GM23338 (cell line): ENCODE measurements around the gene CFAP47.

Experiments used
- CREB1 ChIP-seq: fragments of 250-450 bp; sonication (Bioruptor Pico); IDR thresholded peaks from 2 replicates; pipeline ENCODE4 v1.5.0; 2020; ENCODE audit warnings: low read depth, mild to moderate bottlenecking, moderate library complexity
- EZH2 ChIP-seq: fragments of 200-600 bp; sonication (generic); IDR thresholded peaks from one replicate; pipeline ENCODE4 v1.8.0; 2017; ENCODE audit warnings: antibody characterized with exemption, mild to moderate bottlenecking, low read depth; ENCODE audit not compliant: unreplicated experiment
- EZH2phosphoT487 ChIP-seq: fragments of 200-600 bp; sonication (generic); IDR thresholded peaks from one replicate; pipeline ENCODE4 v1.8.1; 2018; ENCODE audit warnings: antibody characterized with exemption; ENCODE audit not compliant: unreplicated experiment
- JUNB ChIP-seq: IDR thresholded peaks from one replicate; pipeline ENCODE4 v1.6.1; 2016; ENCODE audit warnings: antibody characterized with exemption; ENCODE audit not compliant: unreplicated experiment
- NANOG ChIP-seq: IDR thresholded peaks from 2 replicates; pipeline ENCODE4 v1.6.1; 2016; ENCODE audit warnings: antibody characterized with exemption, borderline replicate concordance
- POLR2AphosphoS5 ChIP-seq: IDR thresholded peaks from 2 replicates; pipeline ENCODE4 v1.6.1; 2016; ENCODE audit warnings: antibody characterized with exemption, low read depth
- STAT1 ChIP-seq: IDR thresholded peaks from one replicate; pipeline ENCODE4 v1.6.1; 2016; ENCODE audit warnings: antibody characterized with exemption; ENCODE audit not compliant: unreplicated experiment
- ZNF114 ChIP-seq: fragments of 250-450 bp; sonication (Bioruptor Pico); IDR thresholded peaks from 2 replicates; pipeline ENCODE4 v1.5.0; 2020; ENCODE audit warnings: mild to moderate bottlenecking, moderate library complexity
- ZNF331 ChIP-seq: fragments of 250-450 bp; sonication (Bioruptor Pico); IDR thresholded peaks from 2 replicates; pipeline ENCODE4 v1.5.0; 2020; ENCODE audit warnings: low read depth, mild to moderate bottlenecking, moderate library complexity
- TF ChIP-seq, protein P1 (sequence below), 2 experiments: fragments of 200-600 bp in 1 of 2; sonication (generic) in 1 of 2; conservative IDR thresholded peaks; 2 replicates each; pipeline versions ENCODE4 v1.5.1 to v1.6.1; 2016 to 2017; ENCODE audit warnings: antibody characterized with exemption in 2 of 2, low read depth in 2 of 2, mild to moderate bottlenecking in 2 of 2, moderate library complexity in 1 of 2
- TF ChIP-seq, protein P2 (sequence below): IDR thresholded peaks from one replicate; pipeline ENCODE4 v1.6.1; 2018; ENCODE audit warnings: antibody characterized with exemption; ENCODE audit not compliant: unreplicated experiment
- TF ChIP-seq, protein P3 (sequence below): IDR thresholded peaks from 2 replicates; pipeline ENCODE4 v1.6.1; 2016; ENCODE audit warnings: antibody characterized with exemption
- TF ChIP-seq, protein P4 (sequence below): fragments of 250-450 bp; sonication (Bioruptor Pico); IDR thresholded peaks from 2 replicates; pipeline ENCODE4 v1.5.0; 2020; ENCODE audit warnings: mild to moderate bottlenecking, moderate library complexity

DNA sequence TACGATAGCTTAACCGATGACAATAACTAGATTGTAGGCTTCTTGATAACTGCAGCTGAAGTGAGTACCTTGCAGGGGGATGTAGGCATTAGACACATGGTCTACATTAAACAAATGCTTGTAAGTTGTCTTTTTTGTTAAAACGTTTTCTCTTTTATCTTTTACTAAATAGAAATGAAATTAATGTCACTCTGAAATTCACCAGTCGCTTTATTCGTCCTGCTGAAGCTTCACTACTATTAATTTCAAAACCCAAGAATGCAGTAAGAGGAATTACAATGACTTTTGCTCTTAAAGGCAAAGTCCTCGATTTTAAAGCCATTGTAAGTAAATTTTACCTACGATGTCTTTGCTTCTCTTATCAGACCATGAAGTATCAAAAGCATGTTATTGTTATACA is 239.7 kb downstream of the CFAP47 start:
- TF ChIP-seq, protein P1, sequence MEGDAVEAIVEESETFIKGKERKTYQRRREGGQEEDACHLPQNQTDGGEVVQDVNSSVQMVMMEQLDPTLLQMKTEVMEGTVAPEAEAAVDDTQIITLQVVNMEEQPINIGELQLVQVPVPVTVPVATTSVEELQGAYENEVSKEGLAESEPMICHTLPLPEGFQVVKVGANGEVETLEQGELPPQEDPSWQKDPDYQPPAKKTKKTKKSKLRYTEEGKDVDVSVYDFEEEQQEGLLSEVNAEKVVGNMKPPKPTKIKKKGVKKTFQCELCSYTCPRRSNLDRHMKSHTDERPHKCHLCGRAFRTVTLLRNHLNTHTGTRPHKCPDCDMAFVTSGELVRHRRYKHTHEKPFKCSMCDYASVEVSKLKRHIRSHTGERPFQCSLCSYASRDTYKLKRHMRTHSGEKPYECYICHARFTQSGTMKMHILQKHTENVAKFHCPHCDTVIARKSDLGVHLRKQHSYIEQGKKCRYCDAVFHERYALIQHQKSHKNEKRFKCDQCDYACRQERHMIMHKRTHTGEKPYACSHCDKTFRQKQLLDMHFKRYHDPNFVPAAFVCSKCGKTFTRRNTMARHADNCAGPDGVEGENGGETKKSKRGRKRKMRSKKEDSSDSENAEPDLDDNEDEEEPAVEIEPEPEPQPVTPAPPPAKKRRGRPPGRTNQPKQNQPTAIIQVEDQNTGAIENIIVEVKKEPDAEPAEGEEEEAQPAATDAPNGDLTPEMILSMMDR (conservative IDR thresholded peaks at IDR 0.05; ENCODE audit: low read depth in 2 of 2), result no peak
- TF ChIP-seq EZH2 (no peak), POLR2AphosphoS5 (no peak), EZH2phosphoT487 (no peak), JUNB (no peak), CREB1 (no peak), ZNF114 (CRISPR knock-in tag) (no peak), STAT1 (no peak), NANOG (no peak), ZNF331 (CRISPR knock-in tag) (no peak)
- TF ChIP-seq, protein P2, sequence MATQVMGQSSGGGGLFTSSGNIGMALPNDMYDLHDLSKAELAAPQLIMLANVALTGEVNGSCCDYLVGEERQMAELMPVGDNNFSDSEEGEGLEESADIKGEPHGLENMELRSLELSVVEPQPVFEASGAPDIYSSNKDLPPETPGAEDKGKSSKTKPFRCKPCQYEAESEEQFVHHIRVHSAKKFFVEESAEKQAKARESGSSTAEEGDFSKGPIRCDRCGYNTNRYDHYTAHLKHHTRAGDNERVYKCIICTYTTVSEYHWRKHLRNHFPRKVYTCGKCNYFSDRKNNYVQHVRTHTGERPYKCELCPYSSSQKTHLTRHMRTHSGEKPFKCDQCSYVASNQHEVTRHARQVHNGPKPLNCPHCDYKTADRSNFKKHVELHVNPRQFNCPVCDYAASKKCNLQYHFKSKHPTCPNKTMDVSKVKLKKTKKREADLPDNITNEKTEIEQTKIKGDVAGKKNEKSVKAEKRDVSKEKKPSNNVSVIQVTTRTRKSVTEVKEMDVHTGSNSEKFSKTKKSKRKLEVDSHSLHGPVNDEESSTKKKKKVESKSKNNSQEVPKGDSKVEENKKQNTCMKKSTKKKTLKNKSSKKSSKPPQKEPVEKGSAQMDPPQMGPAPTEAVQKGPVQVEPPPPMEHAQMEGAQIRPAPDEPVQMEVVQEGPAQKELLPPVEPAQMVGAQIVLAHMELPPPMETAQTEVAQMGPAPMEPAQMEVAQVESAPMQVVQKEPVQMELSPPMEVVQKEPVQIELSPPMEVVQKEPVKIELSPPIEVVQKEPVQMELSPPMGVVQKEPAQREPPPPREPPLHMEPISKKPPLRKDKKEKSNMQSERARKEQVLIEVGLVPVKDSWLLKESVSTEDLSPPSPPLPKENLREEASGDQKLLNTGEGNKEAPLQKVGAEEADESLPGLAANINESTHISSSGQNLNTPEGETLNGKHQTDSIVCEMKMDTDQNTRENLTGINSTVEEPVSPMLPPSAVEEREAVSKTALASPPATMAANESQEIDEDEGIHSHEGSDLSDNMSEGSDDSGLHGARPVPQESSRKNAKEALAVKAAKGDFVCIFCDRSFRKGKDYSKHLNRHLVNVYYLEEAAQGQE, result no peak
- TF ChIP-seq, protein P3, sequence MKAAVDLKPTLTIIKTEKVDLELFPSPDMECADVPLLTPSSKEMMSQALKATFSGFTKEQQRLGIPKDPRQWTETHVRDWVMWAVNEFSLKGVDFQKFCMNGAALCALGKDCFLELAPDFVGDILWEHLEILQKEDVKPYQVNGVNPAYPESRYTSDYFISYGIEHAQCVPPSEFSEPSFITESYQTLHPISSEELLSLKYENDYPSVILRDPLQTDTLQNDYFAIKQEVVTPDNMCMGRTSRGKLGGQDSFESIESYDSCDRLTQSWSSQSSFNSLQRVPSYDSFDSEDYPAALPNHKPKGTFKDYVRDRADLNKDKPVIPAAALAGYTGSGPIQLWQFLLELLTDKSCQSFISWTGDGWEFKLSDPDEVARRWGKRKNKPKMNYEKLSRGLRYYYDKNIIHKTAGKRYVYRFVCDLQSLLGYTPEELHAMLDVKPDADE, result no peak
- TF ChIP-seq, protein P4, sequence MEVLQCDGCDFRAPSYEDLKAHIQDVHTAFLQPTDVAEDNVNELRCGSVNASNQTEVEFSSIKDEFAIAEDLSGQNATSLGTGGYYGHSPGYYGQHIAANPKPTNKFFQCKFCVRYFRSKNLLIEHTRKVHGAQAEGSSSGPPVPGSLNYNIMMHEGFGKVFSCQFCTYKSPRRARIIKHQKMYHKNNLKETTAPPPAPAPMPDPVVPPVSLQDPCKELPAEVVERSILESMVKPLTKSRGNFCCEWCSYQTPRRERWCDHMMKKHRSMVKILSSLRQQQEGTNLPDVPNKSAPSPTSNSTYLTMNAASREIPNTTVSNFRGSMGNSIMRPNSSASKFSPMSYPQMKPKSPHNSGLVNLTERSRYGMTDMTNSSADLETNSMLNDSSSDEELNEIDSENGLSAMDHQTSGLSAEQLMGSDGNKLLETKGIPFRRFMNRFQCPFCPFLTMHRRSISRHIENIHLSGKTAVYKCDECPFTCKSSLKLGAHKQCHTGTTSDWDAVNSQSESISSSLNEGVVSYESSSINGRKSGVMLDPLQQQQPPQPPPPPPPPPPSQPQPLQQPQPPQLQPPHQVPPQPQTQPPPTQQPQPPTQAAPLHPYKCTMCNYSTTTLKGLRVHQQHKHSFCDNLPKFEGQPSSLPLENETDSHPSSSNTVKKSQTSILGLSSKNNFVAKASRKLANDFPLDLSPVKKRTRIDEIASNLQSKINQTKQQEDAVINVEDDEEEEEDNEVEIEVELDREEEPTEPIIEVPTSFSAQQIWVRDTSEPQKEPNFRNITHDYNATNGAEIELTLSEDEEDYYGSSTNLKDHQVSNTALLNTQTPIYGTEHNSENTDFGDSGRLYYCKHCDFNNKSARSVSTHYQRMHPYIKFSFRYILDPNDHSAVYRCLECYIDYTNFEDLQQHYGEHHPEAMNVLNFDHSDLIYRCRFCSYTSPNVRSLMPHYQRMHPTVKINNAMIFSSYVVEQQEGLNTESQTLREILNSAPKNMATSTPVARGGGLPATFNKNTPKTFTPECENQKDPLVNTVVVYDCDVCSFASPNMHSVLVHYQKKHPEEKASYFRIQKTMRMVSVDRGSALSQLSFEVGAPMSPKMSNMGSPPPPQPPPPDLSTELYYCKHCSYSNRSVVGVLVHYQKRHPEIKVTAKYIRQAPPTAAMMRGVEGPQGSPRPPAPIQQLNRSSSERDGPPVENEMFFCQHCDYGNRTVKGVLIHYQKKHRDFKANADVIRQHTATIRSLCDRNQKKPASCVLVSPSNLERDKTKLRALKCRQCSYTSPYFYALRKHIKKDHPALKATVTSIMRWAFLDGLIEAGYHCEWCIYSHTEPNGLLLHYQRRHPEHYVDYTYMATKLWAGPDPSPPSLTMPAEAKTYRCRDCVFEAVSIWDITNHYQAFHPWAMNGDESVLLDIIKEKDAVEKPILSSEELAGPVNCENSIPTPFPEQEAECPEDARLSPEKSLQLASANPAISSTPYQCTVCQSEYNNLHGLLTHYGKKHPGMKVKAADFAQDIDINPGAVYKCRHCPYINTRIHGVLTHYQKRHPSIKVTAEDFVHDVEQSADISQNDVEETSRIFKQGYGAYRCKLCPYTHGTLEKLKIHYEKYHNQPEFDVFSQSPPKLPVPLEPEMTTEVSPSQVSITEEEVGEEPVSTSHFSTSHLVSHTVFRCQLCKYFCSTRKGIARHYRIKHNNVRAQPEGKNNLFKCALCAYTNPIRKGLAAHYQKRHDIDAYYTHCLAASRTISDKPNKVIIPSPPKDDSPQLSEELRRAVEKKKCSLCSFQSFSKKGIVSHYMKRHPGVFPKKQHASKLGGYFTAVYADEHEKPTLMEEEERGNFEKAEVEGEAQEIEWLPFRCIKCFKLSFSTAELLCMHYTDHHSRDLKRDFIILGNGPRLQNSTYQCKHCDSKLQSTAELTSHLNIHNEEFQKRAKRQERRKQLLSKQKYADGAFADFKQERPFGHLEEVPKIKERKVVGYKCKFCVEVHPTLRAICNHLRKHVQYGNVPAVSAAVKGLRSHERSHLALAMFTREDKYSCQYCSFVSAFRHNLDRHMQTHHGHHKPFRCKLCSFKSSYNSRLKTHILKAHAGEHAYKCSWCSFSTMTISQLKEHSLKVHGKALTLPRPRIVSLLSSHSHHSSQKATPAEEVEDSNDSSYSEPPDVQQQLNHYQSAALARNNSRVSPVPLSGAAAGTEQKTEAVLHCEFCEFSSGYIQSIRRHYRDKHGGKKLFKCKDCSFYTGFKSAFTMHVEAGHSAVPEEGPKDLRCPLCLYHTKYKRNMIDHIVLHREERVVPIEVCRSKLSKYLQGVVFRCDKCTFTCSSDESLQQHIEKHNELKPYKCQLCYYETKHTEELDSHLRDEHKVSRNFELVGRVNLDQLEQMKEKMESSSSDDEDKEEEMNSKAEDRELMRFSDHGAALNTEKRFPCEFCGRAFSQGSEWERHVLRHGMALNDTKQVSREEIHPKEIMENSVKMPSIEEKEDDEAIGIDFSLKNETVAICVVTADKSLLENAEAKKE (CRISPR knock-in tag), result no peak
